ENCODE results near the gene ITPKA.
"Not testable (repeated sequence)": the region's sequence is repeated elsewhere in the genome, so short reads cannot be mapped to it uniquely, and the experiment has no call there.

Gene ITPKA

GRCh38 chr15:41493205-41493901 lies at the start of gene ITPKA:
Gene ITPKA, plus strand, starts transcription at chr15:41493874. Its CDS starts 54 bp downstream, at chr15:41493928.
- peak; percentile 73 for DNase-seq (ENCODE audit: low read depth, low spot score)

GRCh38 chr15:41445399-41445798 lies 48.3 kb upstream of the ITPKA start:
- no peak for DNase-seq (ENCODE audit: low read depth, low spot score)

- no peak for DNase-seq (ENCODE audit: low read depth, low spot score)
Measured at GRCh38 chr15:41462084-41462795, 31.4 kb upstream of the ITPKA start.

GRCh38 chr15:41464889-41465580 lies 28.6 kb upstream of the ITPKA start:
- no peak for DNase-seq (ENCODE audit: low read depth, low spot score)

GRCh38 chr15:41465822-41466421 lies 27.8 kb upstream of the ITPKA start:
- no peak for DNase-seq (ENCODE audit: low read depth, low spot score)

- no peak for DNase-seq (ENCODE audit: low read depth, low spot score)
Measured at GRCh38 chr15:41466711-41467110, 27.0 kb upstream of the ITPKA start.

GRCh38 chr15:41469644-41470043 lies 24.0 kb upstream of the ITPKA start:
- not testable (repeated sequence) for DNase-seq (ENCODE audit: low read depth, low spot score)

GRCh38 chr15:41473418-41473817 lies 20.3 kb upstream of the ITPKA start:
- no peak for DNase-seq (ENCODE audit: low read depth, low spot score)

- DNase-seq (ENCODE audit: low read depth, low spot score) = no peak
Measured at GRCh38 chr15:41474436-41474835, 19.2 kb upstream of the ITPKA start.

DNA sequence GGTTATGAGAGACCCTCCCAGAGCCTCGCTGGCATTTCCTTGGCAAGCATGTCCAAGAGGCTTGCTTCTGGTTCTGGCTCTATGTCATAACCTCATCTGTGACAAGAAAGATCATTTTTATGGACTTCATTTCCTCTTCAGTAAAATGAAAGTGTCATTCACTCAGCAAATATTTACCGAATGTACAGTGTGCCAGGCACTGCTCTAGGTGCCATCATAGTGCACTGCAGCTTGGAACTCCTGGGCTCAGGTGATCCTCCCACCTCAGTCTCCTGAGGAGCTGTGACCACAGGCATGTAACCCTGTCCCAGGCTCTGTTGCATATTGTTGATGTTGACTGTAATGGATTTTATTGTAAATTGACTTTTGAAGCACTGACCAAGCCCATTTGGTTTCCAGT lies 18.7 kb upstream of the ITPKA start:
- no peak for DNase-seq (ENCODE audit: low read depth, low spot score)

- no peak for DNase-seq (ENCODE audit: low read depth, low spot score)
Measured at GRCh38 chr15:41476416-41477048, 17.1 kb upstream of the ITPKA start.

GRCh38 chr15:41480396-41481140 lies 13.1 kb upstream of the ITPKA start:
- DNase-seq (ENCODE audit: low read depth, low spot score) = no peak

DNA sequence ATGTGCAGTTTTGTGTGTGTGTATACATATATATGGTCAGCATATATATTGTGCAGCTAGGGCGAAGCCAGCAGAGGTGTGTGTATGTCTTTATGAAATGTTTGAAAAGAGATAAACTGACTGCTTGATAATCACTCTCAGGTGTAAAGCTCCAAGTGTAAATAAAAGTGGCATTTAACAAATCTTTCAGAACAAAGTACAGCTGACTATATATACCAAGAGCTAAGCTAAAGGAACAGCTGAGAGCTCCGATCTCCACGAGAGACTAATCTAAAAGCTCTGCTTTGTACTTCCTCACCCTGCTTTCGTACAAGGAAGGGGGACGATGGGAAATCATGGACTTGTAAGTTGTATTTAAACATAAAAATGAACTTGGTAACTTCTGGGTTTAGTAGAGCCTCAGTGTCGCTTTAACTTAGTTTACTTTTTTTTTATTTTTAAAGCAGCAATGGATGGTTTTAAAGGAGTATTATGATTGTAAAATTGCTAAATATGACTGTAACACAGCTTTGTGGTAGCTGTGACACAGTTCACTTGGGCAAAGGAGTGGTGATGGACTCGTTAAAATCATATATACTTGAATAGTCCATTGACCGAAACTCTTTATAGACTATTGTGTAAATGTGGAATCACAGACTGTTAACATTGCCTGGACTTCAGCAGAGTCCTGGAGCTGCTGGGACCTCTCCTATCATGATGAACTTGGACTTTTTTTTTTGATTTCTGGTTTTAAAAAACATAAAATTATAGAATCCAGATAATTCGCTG lies 11.4 kb upstream of the ITPKA start:
- DNase-seq (ENCODE audit: low read depth, low spot score) = no peak

- no peak for DNase-seq (ENCODE audit: low read depth, low spot score)
Measured at GRCh38 chr15:41483115-41483514, 10.6 kb upstream of the ITPKA start.

- DNase-seq (ENCODE audit: low read depth, low spot score) = no peak
Measured at GRCh38 chr15:41483519-41483918, 10.2 kb upstream of the ITPKA start.

DNA sequence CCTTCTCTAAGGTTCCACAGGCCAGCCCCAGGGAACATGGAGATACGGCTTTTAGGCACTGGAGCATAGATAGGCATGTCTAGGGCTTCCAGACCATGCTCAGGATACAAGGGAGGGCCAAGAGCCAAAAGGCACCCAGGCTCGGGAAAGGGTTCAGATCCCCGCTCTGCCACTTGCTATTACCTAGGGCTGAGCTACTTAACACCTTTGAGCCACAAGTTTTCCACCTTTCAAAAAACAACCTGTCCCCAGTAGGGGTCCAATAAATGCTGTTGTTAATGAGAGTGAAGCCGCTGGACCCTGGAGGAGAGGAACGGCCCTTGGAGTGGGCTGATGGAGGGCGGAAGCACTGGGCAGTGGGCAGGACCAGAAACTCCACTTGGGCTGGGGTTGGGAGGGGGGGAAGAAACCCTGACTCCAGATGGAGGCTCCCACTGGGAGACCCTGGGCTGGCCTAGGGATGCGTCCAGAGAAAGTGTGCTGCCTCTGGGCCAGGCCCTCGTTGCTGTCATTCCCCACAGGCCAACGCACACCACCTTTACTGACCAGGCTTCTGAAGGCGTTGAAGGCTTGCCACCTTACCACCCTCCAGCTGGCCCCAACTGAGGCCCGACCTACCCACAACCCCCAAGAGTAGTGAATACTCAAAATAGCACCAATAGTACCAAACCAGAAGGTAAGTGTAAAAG lies 8.6 kb upstream of the ITPKA start:
- no peak for DNase-seq (ENCODE audit: low read depth, low spot score)

GRCh38 chr15:41486286-41486685 lies 7.4 kb upstream of the ITPKA start:
- DNase-seq (ENCODE audit: low read depth, low spot score) = no peak

GRCh38 chr15:41487381-41487780 lies 6.3 kb upstream of the ITPKA start:
- no peak for DNase-seq (ENCODE audit: low read depth, low spot score)

DNA sequence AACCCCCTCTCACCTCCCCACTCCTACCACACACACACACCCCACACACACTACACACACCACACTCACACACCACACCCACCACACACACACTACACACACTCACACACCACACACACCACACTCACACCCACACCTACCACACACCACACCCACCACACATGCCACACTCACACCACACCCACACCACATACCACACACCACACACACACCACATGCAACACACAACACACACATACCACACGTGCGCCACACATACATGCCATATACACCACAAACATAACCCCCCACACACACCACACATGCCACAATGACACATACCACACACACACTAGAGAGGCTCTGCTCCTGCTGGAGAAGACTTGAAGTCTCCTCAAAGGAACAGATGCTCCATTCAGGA lies 5.9 kb upstream of the ITPKA start:
- DNase-seq (ENCODE audit: low read depth, low spot score) = no peak

DNA sequence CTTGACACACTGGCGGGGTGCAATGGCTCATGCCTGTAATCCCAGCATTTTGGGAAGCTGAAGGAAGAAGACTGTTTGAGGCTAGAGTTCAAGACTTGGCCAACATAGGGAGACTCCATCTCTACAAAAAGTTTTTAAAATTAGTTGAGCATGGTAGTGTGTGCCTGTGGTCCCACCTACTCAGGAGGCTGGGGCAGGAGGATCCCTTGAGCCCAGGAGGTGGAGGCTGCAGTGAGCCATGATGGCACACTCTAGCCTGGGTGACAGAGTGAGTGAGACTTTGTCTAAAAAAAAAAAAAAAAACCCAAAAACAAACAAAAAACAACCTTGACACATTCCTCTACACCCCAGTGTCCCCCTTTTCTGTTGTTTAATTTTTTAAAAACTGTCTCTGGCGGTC lies 4.0 kb upstream of the ITPKA start:
- DNase-seq (ENCODE audit: low read depth, low spot score) = no peak

Data from activated CD4-positive, CD25-positive, alpha-beta regulatory T cell treated with anti-CD3 and anti-CD28 coated beads, Interleukin-2, amount 50 U/mL, for 16 hours (primary cell).